Breast epithelium (tissue), 4 donors: Measurements from ENCODE around the gene CSAD. TPM values are rescaled to one million over a fixed set of nuclear protein-coding genes. Genes with fewer than 3 reads are reported as not detected.

ENCODE experiments used
- DNase-seq, 2 donors: peaks; one replicate each; pipeline ENCODE4 v3.0.0-alpha.2; 2019; ENCODE audit warnings: low spot score in 2 of 2
- H3K27ac ChIP-seq, 2 donors: fragments of 200-600 bp; sonication (generic) in 1 of 2; one replicate each; pipeline ENCODE4 v1.5.1; 2016 to 2019; ENCODE audit warnings: mild to moderate bottlenecking in 1 of 2
- H3K27me3 ChIP-seq, 2 donors: fragments of 200-600 bp; sonication (generic) in 1 of 2; one replicate each; pipeline versions ENCODE4 v1.5.1 to v1.6.0; 2017 to 2019; ENCODE audit warnings: control low read depth in 1 of 2, mild to moderate bottlenecking in 1 of 2
- H3K36me3 ChIP-seq: fragments of 200-600 bp; one replicate; pipeline ENCODE4 v1.5.1; 2019
- H3K4me1 ChIP-seq, 2 donors: fragments of 200-600 bp; sonication (generic); one replicate each; pipeline ENCODE4 v1.5.1; 2016 to 2019; ENCODE audit warnings: control low read depth in 1 of 2
- H3K4me3 ChIP-seq, 3 donors: fragments of 200-600 bp; sonication (generic); 1 replicate in 2 of 3; 2 replicates in 1 of 3; pipeline ENCODE4 v1.5.1; 2016 to 2019; ENCODE audit warnings: mild to moderate bottlenecking in 3 of 3, moderate library complexity in 2 of 3
- H3K9me3 ChIP-seq, 2 donors: fragments of 200-600 bp; sonication (generic) in 1 of 2; one replicate each; pipeline ENCODE4 v1.5.1; 2016 to 2019; ENCODE audit warnings: control low read depth in 1 of 2
- POLR2A ChIP-seq: fragments of 450-650 bp; IDR thresholded peaks from one replicate; pipeline ENCODE4 v1.6.1; 2016; ENCODE audit warnings: antibody characterized with exemption, mild to moderate bottlenecking, moderate library complexity
- POLR2AphosphoS5 ChIP-seq, 3 donors: sonication (generic); formaldehyde crosslinking; IDR thresholded peaks; one replicate each; pipeline ENCODE4 v1.6.1; 2017; ENCODE audit warnings: antibody characterized with exemption in 3 of 3
- intact Hi-C: fragments of 100-400 bp; cut with DNase I; formaldehyde crosslinking; loops from one replicate; pipeline ENCODE4 v1.15.1; 2023; ENCODE audit warnings: low total_unique reads
- total RNA-seq, 3 donors: library from RNA; depleted of rRNA; stranded (reverse); fragments of >200 nt; gene quantifications; one replicate each; pipeline ENCODE4 v1.1.0, GENCODE V29; 2016
- TF ChIP-seq, protein P1 (sequence below), 3 donors: fragments of 450-650 bp; IDR thresholded peaks; one replicate each; pipeline ENCODE4 v1.5.1; 2016 to 2017; ENCODE audit warnings: antibody characterized with exemption in 3 of 3, mild to moderate bottlenecking in 3 of 3, moderate library complexity in 3 of 3

CSAD gene
- total RNA-seq, 3 donors from 2014 or later: 60.2 to 74.1 (median 68.8) TPM

GRCh38 chr12:53124352-53124723 is 56.4 kb downstream of the CSAD start:
- no peaks in the 10 kb centered on the region for H3K27me3 ChIP-seq
- no peak for DNase-seq
- H3K36me3 ChIP-seq: no peaks in the 10 kb centered on the region
- intact Hi-C loops: no loop called here
- H3K4me3 ChIP-seq: no peak overlapping the region
- no peaks in the 10 kb centered on the region for H3K4me1 ChIP-seq
- TF ChIP-seq POLR2A (no peak), POLR2AphosphoS5 (IDR thresholded peaks at IDR 0.05) (no peak)
- TF ChIP-seq, protein P1, sequence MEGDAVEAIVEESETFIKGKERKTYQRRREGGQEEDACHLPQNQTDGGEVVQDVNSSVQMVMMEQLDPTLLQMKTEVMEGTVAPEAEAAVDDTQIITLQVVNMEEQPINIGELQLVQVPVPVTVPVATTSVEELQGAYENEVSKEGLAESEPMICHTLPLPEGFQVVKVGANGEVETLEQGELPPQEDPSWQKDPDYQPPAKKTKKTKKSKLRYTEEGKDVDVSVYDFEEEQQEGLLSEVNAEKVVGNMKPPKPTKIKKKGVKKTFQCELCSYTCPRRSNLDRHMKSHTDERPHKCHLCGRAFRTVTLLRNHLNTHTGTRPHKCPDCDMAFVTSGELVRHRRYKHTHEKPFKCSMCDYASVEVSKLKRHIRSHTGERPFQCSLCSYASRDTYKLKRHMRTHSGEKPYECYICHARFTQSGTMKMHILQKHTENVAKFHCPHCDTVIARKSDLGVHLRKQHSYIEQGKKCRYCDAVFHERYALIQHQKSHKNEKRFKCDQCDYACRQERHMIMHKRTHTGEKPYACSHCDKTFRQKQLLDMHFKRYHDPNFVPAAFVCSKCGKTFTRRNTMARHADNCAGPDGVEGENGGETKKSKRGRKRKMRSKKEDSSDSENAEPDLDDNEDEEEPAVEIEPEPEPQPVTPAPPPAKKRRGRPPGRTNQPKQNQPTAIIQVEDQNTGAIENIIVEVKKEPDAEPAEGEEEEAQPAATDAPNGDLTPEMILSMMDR (IDR thresholded peaks at IDR 0.05): no peak
- no peak overlapping the region for H3K27ac ChIP-seq
- H3K9me3 ChIP-seq: no peaks in the 10 kb centered on the region

DNA sequence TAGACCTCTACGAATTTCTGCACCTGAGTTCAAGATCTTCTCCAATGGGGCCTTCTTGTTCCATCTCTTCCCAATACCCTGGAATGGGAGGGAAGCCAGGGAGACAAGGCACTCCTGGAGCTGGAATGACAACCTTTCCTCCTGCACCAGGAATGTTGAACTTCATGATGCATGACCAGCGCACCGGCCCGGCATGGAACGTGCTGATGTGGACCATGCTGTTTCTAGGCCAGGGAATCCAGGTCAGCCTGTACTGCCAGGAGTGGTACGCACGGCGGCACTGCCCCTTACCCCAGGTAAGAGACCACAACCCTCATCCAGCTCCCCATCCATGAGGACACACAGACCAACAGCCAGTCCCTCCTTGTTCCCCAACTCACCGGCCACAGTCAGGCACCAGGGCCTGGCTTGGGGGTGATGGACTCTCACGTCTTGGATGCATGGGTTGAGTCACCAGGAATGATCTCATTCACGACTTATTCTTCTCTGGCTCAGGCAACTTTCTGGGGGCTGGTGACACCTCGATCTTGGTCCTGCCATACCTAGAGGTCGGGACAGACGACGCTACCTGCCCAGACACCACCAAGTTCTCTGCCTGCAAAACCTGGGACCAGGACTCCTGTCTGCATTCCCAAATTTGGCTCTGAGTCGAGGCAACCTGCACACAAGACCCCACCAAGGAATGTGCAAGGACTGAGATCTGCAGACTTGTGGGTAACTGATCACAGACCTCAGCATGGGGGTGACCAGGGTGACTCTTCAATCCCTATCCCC is 57.0 kb downstream of the CSAD start:
- Histone ChIP-seq H3K4me1 (no peaks in the 10 kb centered on the region), H3K4me3 (no peak overlapping the region), H3K27ac (no peak overlapping the region), H3K36me3 (no peaks in the 10 kb centered on the region), H3K9me3 (no peaks in the 10 kb centered on the region), H3K27me3 (no peaks in the 10 kb centered on the region)
- intact Hi-C loops: no loop called here
- TF ChIP-seq, protein P1 (IDR thresholded peaks at IDR 0.05): no peak
- no peak for TF ChIP-seq POLR2A
- no peak for TF ChIP-seq POLR2AphosphoS5 (IDR thresholded peaks at IDR 0.05)
- DNase-seq: no peak

DNA sequence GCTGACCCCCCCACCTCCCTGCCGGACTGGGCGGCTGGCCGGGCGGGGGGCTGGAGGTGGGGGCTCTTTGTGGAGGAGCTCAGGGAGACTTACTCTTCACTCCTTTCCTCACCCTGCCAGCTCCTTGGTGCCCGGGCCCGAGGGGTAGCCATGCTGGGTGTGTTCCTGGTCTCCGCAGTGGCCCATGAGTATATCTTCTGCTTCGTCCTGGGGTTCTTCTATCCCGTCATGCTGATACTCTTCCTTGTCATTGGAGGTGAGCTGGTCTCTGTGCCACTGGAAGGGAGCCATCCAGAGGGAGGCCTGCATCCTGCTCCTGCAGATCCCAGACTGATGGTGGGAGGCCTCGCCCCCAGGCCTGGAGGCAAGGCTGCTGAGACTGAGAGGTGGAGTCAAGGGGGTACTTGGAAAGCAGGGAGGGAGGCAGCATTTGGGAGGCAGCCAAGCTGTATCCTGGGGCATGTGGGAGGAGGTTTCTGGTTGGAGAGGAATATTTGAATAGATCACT is 57.7 kb downstream of the CSAD start:
- Histone ChIP-seq H3K9me3 (no peaks in the 10 kb centered on the region), H3K27me3 (no peaks in the 10 kb centered on the region), H3K4me3 (peak overlapping the region in 2 of 3 donors; percentile 24 to 47), H3K27ac (peak overlapping the region in 1 of 2 donors; percentile 72), H3K4me1 (no peaks in the 10 kb centered on the region), H3K36me3 (no peaks in the 10 kb centered on the region)
- DNase-seq: no peak
- TF ChIP-seq POLR2A (no peak), POLR2AphosphoS5 (IDR thresholded peaks at IDR 0.05) (no peak)
- TF ChIP-seq, protein P1 (IDR thresholded peaks at IDR 0.05): no peak
- intact Hi-C loops: no loop called here

DNA sequence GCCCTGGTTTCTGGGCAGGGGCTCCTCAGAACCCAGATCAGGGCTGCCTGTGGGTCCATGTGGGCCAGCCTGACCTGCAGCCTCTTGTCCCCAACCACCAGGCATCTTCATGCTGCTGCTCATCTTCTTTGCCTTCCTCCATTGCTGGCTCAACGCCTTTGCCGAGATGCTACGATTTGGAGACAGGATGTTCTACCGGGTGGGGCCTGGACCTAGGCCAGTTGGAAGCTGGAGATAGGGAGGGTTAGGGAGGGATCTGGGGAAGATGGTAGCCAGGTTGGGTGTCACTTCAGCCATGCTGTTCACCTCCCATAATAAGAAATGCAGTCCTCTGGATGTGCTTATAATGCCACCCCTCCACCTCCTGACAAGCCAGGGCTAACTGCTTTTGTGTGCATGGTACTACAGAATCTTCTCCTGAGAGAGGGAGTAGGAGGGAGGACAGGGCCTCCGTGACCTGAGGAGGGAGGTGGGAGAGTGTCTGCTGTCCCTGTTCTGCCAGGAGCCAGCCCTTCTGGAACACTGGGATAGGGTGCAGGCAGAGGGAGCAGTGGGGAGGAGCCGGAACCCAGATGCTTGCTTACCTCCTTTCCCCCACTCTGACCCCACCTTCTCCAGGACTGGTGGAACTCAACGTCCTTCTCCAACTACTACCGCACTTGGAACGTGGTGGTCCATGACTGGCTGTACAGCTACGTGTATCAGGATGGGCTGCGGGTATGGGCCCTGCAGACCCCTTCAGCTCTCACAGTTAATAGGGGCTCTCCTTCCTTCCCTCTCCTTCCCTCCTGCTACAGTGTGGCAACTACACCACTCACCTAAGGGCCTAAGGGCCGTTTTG is 59.8 kb downstream of the CSAD start:
- no peak for DNase-seq
- no peak overlapping the region for H3K4me3 ChIP-seq
- intact Hi-C loops: no loop called here
- H3K36me3 ChIP-seq: no peaks in the 10 kb centered on the region
- no peak overlapping the region for H3K27ac ChIP-seq
- no peaks in the 10 kb centered on the region for H3K9me3 ChIP-seq
- TF ChIP-seq POLR2A: no peak
- no peak for TF ChIP-seq POLR2AphosphoS5 (IDR thresholded peaks at IDR 0.05)
- TF ChIP-seq, protein P1 (IDR thresholded peaks at IDR 0.05): no peak
- H3K4me1 ChIP-seq: no peaks in the 10 kb centered on the region
- no peaks in the 10 kb centered on the region for H3K27me3 ChIP-seq
